ENCODE data around the gene MACROH2A1.

The MACROH2A1 gene

DNA sequence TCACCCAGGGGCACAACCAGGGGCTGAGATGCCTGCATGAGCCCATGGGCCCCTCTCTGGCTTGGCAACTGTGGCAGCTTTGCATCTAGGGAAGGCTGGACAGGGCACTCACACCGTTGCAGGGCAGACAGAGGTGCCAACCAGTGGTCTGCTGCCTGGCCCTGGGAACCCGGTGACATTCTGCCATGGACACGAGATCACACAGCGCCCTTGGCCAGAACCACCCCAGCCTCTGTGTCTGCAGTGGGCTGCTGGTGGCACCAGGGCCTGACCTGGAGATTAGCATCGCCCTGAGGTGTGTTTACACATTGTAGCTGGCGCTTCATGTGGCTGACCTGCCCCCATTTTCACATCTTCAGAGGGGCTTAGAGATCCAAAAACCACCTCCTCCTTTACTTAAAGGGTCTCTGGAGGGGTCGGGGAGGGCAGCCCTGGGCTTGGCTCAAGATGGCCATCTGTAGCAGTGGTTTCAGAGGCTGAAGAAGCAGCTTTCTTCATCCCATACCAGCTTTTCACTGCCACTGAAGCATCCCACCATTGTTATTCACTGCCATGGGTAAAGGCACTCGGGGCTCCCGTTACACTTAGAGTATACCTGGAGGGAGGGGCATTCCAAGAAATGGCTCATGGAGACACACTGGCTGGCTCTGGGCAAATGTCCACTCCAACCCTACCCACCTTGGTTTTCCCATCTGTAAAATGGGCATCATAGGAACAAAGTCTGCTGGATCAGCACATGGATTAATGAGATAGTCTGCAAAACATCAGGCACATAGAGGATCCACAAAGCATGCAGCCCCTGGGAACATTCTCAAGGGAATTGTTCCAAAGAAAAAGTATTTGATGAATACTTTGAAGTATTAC is 36.7 kb upstream of the MACROH2A1 start:
- no peak for DNase-seq

GRCh38 chr5:135434591-135435466 is 35.8 kb upstream of the MACROH2A1 start:
- DNase-seq: no peak

DNA sequence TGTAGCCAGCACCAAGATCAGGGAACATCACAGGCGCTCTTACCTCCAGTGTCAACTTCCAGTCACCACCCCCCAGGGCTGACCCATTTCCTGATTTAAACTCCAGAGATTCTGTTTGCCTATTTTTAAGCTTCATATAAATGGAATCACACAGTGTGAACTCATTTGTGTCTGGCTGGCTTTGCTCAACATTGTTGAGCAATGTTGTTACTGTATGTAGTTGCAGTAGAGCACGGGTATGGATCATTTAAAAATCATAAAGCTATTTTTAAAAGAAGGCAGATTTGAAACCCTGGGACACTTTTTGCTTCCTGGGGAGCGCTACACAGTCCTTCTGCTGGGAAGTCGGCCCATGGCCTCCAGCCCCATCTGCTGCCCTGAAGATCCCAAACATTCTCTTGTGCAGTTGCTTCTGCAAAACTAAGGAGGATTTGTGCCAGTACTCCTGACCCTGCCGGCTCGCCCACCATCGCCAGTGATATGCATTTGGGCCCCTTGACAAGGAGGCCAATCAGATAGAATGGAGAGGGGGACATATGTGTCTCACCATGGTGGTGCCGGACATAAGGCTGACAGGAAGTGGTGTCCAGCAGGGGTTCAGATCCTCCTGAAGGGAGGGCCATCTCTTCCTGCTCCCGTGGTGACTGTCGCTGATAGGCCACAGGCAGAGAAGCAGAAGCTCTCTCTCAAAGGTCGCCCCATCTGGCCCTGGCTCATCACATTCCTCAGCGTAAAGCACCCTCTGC is 34.8 kb upstream of the MACROH2A1 start:
- DNase-seq: no peak

DNA sequence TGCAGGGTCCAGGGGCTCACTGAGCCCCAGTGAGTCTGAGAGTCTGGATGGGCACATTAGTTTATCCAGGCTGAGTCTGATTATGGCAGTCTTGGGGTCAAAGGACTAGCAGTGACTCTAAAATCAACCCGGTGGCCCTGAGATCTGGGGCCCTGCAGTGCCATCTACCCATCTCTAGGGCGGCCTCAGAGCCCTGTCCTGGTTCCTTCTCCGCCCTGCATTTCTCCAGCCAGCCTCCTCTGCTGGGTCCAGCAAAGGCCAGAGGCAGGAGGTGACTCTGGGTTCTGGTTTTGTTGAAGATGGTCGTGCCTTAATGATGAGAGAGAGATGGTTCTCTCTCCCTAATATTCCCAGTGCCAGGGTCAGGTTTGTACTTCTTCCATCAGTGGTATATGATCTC is 33.1 kb upstream of the MACROH2A1 start:
- no peak for DNase-seq

- no peak for DNase-seq
Observed at GRCh38 chr5:135430135-135430437, 31.1 kb upstream of the MACROH2A1 start.

- no peak for DNase-seq
Observed at GRCh38 chr5:135429301-135430134, 30.5 kb upstream of the MACROH2A1 start.

- DNase-seq: no peak
Observed at GRCh38 chr5:135428586-135428985, 29.6 kb upstream of the MACROH2A1 start.

DNA sequence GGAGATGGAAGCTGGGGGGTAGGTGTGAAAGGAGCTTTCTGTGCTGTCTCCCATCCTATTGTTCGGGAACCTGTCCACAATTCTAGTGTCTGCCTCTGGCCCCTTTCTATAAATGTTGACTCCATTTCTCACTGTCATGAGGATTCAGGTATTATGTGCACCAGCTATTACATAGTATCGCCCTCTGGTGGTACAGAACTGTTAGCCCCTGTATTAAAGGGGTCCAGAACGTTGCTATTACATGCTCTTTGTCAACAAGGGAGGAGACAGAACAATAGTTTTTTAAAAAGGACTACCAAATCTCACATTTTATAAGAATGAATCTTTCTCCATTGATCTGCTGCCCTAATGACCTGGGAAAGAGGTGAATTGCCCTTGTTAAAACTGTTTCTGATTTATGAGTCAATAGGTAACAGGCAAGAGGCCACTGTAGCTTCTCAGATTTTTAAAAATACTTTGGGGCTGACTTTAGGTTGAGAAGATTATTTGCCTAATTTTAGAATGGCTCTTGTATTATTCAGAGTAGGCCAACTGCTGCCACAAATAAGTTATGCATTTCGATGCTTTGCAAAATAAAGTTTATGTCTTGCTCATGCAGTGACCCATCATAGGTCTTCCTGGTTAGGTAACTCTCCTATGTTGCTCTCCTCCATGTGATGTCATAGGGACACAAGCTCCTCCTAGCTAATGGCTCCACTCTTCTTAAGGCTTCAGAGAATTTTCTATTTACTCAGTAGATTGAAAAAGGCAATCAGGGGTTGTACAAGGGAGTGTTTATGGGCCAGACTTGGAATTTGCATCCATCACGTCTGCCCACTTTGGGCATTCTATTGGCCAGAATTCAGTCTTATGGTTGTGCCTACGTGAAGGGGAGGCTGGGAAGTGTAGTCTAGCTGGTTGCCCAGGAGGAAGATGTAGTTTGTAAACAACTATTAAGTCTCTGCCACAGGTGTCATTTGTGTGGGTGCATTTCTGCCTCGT is 27.4 kb upstream of the MACROH2A1 start:
- no peak for DNase-seq

- no peak for DNase-seq
Observed at GRCh38 chr5:135425641-135426040, 26.6 kb upstream of the MACROH2A1 start.

DNA sequence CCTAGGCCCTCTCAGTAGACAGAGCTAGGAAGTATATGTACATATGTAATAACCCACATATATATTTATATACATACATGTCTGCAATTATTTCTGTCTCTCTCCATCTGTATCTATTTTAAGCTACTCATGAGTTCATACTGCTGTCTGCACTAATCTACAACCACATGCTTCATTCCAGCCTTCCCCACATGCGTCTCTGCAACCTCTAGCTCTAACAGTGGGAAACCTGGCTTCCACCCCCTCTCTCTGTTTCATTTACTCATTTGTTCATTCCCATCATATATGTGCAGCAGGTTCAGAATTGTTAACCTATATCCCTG is 24.8 kb upstream of the MACROH2A1 start:
- no peak for DNase-seq

DNA sequence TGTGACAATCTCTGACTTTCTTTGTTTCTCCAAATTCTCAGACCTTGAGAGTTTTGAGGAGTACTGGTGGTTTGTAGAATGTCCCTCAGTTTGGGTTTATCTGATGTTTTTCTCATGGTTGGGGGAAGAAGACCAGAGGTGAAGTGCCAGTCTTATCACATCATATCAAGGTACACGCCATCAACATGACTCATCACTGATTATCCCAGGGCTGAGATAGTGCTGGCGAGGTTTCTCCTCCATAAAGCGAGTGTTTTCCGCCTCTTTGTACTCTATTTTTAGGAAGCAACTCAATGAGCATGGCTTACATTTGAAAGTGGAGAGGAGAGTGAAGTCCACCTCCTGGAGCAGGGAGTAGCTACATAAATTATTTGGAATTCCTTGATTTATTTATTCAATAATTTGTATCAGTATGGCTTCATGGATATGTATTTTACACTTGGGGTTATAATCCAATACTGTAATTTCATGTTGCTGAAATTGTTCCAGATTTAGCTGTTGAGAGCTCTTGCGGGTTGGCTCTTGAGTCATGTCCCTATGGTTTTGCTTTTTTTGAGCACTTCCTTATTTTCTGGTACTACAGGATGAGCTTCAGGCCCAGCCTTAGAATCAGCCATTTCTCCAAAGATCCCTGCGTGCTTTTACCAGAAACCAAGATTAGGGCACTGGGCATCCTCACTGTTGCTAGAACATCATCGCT is 24.3 kb upstream of the MACROH2A1 start:
- no peak for DNase-seq

GRCh38 chr5:135422419-135422818 is 23.4 kb upstream of the MACROH2A1 start:
- no peak for DNase-seq

GRCh38 chr5:135417083-135417482 is 18.1 kb upstream of the MACROH2A1 start:
- DNase-seq: no peak

- DNase-seq: no peak
Observed at GRCh38 chr5:135405082-135405481, 6.1 kb upstream of the MACROH2A1 start.

GRCh38 chr5:135402031-135402430 is 3.0 kb upstream of the MACROH2A1 start:
- no peak for DNase-seq

DNA sequence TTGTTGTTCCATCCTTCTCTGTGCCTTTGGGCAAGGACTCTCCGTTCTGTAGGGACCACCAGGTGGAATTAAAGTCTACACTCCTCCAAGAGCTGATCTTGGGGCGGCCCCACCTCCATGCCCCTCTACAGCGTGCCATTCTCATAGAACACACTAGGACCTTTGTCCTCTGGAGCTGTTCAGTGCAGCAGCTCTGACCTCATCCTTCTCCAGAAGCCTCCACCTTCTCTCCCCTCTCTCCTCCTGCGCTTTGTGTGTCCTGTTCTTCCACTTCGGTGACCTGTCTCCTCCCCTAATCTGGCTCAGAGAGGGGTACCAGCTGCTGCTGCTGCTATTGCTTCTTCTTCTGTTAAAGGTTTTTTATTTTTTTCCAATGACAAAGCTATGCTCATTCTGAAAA is 1.8 kb upstream of the MACROH2A1 start:
- no peak for DNase-seq

DNA sequence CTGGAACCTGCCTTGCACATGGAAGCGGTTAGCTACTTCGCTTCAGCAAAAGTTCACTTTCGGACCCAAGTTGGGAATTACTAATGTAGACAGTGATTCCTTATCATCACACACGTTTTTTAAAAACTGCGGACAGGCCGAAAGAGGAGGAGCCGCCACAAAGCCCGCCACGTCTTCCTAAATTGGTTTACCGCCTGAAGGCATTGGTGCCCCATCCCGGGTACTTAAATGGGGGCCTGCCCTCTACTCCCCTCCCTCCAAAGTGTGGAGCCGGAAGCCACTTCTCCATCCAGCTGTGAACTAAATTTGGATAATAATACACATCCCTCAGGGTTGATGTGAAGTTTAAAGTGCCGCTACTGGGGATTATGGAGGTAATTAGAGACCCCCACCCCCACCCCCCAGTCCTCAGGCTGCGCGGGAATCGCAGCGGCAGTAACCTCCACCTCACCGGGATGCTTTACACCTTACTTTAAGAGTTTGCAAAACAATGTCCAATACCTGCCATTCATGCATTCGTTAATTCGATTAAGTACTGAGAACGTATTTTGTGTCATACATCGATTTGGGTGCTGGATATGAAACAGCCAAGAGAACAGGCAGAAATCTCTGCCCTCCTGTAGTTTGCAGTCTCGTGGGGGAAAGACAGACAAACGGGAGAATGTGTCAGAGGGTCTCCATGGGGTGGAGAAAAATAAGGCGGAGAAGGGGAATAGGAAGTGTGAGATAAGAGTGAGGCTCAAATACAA is 937 bp upstream of the MACROH2A1 start:
- DNase-seq: no peak

DNA sequence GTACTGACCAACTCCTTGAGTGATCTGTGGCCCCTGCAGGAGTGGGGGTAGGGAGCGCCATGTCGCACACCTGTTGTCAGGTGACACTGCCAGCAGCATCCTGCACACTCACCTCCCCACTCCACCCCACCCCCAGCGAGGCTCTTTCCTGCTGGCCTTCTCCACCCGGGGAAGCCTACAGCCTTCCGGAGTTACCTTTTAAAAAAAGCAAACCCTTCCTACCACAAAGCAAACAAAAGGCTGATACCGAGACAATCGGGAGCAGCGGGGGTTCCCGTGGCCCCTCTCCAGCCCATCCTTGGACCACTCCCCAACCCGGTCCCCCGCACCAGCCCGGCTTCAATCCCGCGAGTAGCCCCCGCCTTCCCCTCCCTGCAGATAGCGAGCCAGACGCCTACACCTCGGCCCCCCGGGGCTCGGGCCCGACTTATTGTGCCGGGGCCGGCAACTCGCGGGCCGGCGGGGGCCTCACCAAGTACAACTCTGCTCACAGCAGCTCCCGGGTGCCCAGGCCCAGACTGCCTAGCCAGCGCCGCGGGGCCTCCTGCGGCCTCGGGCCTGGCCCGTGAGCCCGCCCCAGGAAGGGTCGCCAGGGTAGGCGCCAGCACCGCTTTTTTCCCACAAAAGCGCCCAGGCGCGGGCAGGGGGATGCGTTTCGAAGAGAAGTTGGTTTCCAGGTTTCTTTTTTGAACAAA is 724 bp downstream of the MACROH2A1 start:
- peak; percentile 28 to 31 for DNase-seq

DNA sequence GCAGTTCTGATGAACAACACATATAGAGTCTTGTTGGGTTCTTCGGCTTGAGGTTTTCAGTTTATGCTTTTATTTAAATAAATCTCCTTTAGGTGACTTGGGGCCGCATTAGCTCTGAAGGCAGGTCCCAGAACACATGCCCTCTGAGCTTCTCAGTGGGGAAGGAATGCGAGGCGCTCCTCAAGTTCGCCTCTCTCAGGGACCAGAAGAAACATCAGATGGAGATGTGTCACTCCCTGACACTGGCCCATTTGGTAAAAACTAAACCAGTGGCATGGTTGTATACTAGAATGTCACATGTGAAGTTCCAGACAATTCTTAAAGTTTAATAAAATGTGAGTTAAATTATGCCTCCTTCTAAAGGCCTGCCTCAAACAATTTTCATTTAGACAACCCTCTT is 1.9 kb downstream of the MACROH2A1 start:
- DNase-seq: no peak
